IPS-15b (cell line): ENCODE data around the gene GH2.
"Not testable (repeated sequence)": the region's sequence is repeated elsewhere in the genome, so short reads cannot be mapped to it uniquely, and the experiment has no call there.

Experiments
- H3K27me3 ChIP-seq: one replicate; pipeline ENCODE4 v1.6.1; 2013; ENCODE audit warnings: low read length; ENCODE audit not compliant: control insufficient read depth, insufficient read depth
- H3K36me3 ChIP-seq: one replicate; pipeline ENCODE4 v1.6.1; 2013; ENCODE audit warnings: low read length; ENCODE audit not compliant: control insufficient read depth, insufficient read depth
- H3K4me1 ChIP-seq: one replicate; pipeline ENCODE4 v1.6.1; 2013; ENCODE audit warnings: mild to moderate bottlenecking, low read length; ENCODE audit not compliant: control insufficient read depth, insufficient read depth
- H3K4me3 ChIP-seq: one replicate; pipeline ENCODE4 v1.5.1; 2013; ENCODE audit warnings: low read depth, low read length
- H3K9ac ChIP-seq: one replicate; pipeline ENCODE4 v1.6.1; 2013; ENCODE audit warnings: low read depth, mild to moderate bottlenecking, low read length
- H3K9me3 ChIP-seq: one replicate; pipeline ENCODE4 v1.6.1; 2013; ENCODE audit warnings: mild to moderate bottlenecking, low read length; ENCODE audit not compliant: control insufficient read depth, insufficient read depth

The GH2 gene

GRCh38 chr17:63907161-63907778, 25.5 kb upstream of the GH2 start:
- not testable (repeated sequence) for H3K9me3 ChIP-seq, H3K4me1 ChIP-seq, H3K9ac ChIP-seq, H3K27me3 ChIP-seq, H3K36me3 ChIP-seq, H3K4me3 ChIP-seq

DNA sequence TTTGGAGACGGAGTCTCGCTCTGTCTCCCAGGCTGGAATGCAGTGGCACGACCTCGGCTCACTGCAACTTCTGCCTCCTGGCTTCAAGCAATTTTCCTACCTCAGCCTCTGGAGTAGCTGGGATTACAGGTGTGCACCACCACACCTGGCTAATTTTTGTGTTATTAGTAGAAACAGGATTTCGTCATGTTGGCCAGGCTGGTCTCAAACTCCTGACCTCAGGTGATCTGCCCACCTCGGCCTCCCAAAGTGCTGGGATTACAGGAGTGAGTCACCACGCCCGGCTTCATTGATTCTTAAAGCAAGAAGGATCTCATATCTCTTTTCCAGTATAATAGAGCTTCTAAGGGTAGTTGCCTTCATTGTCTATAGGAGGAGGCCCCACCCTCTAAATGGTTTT, 23.1 kb upstream of the GH2 start:
- H3K9me3 ChIP-seq, H3K36me3 ChIP-seq, H3K4me1 ChIP-seq, H3K27me3 ChIP-seq, H3K9ac ChIP-seq, H3K4me3 ChIP-seq: not testable (repeated sequence)

GRCh38 chr17:63903787-63904201, 22.1 kb upstream of the GH2 start:
- H3K36me3 ChIP-seq, H3K9me3 ChIP-seq, H3K9ac ChIP-seq, H3K4me3 ChIP-seq, H3K27me3 ChIP-seq, H3K4me1 ChIP-seq: not testable (repeated sequence)

DNA sequence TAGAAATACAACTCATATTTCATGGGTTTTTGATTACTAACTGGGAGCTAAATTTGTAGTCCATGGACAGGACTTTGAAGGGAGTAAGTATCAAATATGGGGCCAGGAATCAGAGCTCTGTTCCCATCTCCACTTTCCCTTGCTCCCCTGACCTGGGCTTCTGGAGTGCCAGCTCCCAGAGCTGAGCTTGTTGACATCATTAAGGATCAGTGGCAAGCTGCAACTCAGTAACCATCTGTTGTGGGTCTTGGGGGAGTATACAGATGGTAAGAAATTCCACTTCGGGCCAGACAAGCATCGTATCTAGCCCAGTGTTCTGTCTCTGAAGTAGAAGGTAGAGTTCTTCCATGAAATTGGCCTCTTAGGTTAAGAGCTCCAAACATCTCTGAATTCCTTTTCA, 20.2 kb upstream of the GH2 start:
- H3K9me3 ChIP-seq, H3K4me1 ChIP-seq, H3K36me3 ChIP-seq, H3K27me3 ChIP-seq, H3K4me3 ChIP-seq, H3K9ac ChIP-seq: not testable (repeated sequence)

- H3K36me3 ChIP-seq, H3K4me1 ChIP-seq, H3K27me3 ChIP-seq: not testable (repeated sequence)
Measured at GRCh38 chr17:63898899-63899798, 17.4 kb upstream of the GH2 start.

DNA sequence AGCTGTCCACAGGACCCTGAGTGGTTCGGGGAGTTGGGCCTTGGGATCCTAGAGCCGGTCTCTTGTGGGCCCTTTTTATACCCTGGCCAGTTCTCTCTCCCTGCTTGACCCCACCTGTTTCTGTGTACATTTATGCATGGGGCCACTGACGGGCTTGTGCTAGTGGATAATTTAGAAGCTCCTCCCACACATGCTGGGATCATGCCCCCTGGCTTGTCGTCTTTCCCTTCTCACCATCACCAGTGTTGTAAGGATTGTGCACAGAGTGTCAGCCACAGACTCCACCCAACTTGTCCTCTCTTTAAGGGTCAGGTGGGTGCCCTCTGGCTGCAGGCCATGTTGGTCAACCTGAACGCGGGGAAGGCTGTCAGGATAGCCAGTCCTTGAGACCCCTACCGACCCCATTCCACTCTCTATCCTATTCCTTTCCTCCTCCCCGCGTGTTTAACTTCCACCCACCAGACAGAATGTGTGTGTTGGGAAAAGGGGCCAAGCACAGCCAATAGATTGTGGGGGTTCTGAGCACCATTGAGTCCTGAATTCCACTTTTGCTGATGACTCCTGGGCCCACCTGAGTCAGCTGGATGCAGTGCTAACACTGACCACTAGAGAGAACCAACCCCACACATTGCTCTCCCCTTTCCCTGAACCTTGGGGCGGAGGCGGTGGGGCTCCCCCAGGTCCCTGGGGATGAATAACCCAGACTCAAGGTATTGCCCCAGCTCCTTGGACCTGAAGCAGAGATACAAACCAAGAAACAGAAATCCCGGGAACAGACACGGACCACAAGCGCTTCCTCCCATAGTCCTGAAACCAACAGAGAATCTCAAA, 15.0 kb upstream of the GH2 start, which contains the start of gene CSH1:
Gene CSH1 (minus strand): TSS at position 51 of the 831 bp plus-strand sequence. CDS start 63 bp downstream, outside the sequence.
- not testable (repeated sequence) for H3K9ac ChIP-seq, H3K36me3 ChIP-seq, H3K9me3 ChIP-seq, H3K4me3 ChIP-seq, H3K27me3 ChIP-seq, H3K4me1 ChIP-seq

More at GRCh38 chr17:63898899-63899798, 17.4 kb upstream of the GH2 start:
- H3K9ac ChIP-seq, H3K4me3 ChIP-seq, H3K9me3 ChIP-seq: not testable (repeated sequence)

DNA sequence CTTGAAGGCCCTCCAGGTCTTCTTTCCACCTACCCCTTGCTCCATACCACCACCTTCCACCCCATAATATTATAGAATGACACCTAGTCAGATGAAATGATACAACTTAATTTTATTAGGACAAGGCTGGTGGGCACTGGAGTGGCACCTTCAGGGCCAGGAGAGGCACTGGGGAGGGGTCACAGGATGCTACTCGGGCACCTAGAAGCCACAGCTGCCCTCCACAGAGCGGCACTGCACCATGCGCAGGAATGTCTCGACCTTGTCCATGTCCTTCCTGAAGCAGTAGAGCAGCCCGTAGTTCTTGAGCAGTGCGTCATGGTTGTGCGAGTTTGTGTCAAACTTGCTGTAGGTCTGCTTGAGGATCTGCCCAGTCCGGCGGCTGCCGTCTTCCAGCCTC, 13.1 kb upstream of the GH2 start:
- not testable (repeated sequence) for H3K9me3 ChIP-seq, H3K4me1 ChIP-seq, H3K36me3 ChIP-seq, H3K4me3 ChIP-seq, H3K27me3 ChIP-seq, H3K9ac ChIP-seq

- not testable (repeated sequence) for H3K9me3 ChIP-seq, H3K4me3 ChIP-seq, H3K4me1 ChIP-seq, H3K27me3 ChIP-seq, H3K36me3 ChIP-seq, H3K9ac ChIP-seq
Measured at GRCh38 chr17:63894021-63894420, 12.3 kb upstream of the GH2 start.

DNA sequence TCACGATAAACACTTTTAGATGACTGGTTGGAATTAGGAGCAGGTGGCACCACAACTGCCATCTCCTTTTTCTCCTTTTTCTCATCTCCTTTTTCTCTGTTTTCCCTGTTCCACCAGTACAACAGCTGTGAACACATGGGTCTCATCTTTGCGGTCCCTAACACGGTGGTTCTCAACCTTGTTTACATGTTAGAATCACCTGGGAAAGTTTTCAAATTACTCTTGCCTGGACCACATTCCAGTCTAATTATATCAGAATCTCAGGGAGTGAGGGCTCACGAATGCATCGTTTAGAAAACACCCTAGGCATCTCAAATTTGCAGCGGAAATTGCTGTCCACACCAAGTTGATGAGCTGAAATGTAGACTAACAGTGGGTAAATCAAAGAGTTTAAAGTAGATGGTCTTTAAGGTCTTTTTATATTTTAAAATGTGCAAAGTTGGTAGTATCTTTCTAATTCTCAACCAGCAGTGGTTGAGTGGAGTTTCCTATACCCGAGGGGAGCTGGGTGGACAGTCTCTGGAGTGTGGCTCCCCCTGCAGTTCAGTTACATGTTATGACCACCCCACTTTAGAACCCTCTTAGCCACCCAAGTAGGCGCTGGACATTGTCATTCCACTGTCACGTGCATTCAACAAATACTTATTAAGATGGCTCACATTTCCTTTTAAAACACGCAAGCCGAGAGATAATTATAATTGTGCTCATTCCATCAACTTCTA, 10.7 kb upstream of the GH2 start:
- H3K9me3 ChIP-seq, H3K36me3 ChIP-seq, H3K4me3 ChIP-seq, H3K27me3 ChIP-seq, H3K9ac ChIP-seq, H3K4me1 ChIP-seq: not testable (repeated sequence)

DNA sequence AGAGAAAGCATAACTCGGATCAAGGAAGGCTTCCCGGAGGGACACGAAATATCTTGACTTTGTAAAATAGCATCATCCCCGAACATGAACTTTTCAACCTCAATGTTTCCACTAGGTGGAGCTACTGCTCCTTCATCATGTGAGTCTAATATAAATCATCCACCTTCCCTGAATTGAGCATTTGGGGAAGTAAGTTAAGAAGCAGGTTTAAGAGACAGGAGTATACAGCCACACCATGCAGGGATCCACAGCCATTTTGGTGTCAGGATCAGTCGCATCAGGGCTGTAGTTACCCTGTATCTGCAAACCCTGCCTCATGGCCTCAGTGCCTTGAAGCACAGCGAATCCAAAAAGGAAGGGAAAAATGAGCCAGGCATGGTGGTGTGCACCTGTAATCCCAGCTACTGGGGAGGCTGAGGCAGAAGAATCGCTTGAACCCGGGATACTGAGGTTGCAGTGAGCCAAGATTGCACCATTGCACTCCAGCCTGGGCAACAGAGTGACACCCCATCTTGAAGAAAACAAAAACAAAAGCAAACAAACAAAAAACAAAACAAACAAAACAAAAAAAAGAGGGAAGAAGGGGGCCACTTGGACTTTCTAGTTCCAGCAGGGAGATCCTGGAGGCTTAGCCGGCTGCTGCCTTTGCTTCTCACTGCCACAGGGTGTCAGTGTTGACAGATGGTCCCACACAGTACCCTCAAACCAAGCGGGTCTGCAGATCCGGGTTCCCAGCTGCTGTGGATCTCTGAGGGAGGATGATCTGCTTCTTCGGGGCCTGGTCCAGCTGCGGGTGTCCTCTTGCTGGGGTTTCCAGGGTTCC, 7.5 kb upstream of the GH2 start:
- H3K4me1 ChIP-seq, H3K4me3 ChIP-seq, H3K9ac ChIP-seq, H3K9me3 ChIP-seq, H3K27me3 ChIP-seq, H3K36me3 ChIP-seq: not testable (repeated sequence)

DNA sequence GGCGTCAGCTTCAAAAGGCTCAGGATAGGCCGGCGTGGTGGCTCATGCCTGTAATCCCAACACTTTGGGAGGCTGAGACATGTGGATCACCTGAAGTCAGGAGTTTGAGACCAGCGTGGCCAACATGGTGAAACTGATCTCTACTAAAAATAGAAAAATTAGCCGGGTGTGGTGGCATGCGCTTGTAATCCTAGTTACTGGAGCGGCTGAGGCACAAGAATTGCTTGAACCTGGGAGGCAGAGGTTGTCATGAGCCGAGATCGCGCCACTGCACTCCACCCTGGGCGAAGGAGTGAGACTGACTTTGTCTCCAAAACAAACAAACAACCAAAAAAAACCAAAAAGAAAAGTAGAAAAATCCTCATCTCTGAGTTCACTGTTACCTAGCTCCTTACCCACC, 3.4 kb upstream of the GH2 start:
- not testable (repeated sequence) for H3K9ac ChIP-seq, H3K27me3 ChIP-seq, H3K9me3 ChIP-seq, H3K36me3 ChIP-seq, H3K4me3 ChIP-seq
- H3K4me1 ChIP-seq, result peaks cover 10% of the 10 kb centered on the region
